C4-2B (cell line): ENCODE results near the gene MELK.
A peak's percentile ranks its signal among the peaks of the same experiment; 100 is the strongest.

Source experiments
- H3K27ac ChIP-seq: fragments of 450-650 bp; 2 replicates; pipeline ENCODE4 v1.5.1; 2017
- CTCF ChIP-seq: fragments of 450-650 bp; conservative IDR thresholded peaks from 2 replicates; pipeline ENCODE4 v1.5.1; 2017; ENCODE audit warnings: mild to moderate bottlenecking
- ZFX ChIP-seq: fragments of 450-650 bp; IDR thresholded peaks from 2 replicates; pipeline ENCODE4 v1.6.1; 2017

Gene MELK

GRCh38 chr9:36623280-36623679 lies 50.6 kb downstream of the MELK start:
- TF ChIP-seq ZFX = no peak
- no peak overlapping the region for H3K27ac ChIP-seq

- H3K27ac ChIP-seq = no peak overlapping the region
Observed at GRCh38 chr9:36625006-36625615, 52.4 kb downstream of the MELK start.

GRCh38 chr9:36632892-36633291 lies 60.2 kb downstream of the MELK start:
- TF ChIP-seq ZFX = no peak
- TF ChIP-seq CTCF = peak; percentile 83
- no peak overlapping the region for H3K27ac ChIP-seq

More at GRCh38 chr9:36625006-36625615, 52.4 kb downstream of the MELK start:
- no peak for TF ChIP-seq ZFX
- no peak for TF ChIP-seq CTCF

DNA sequence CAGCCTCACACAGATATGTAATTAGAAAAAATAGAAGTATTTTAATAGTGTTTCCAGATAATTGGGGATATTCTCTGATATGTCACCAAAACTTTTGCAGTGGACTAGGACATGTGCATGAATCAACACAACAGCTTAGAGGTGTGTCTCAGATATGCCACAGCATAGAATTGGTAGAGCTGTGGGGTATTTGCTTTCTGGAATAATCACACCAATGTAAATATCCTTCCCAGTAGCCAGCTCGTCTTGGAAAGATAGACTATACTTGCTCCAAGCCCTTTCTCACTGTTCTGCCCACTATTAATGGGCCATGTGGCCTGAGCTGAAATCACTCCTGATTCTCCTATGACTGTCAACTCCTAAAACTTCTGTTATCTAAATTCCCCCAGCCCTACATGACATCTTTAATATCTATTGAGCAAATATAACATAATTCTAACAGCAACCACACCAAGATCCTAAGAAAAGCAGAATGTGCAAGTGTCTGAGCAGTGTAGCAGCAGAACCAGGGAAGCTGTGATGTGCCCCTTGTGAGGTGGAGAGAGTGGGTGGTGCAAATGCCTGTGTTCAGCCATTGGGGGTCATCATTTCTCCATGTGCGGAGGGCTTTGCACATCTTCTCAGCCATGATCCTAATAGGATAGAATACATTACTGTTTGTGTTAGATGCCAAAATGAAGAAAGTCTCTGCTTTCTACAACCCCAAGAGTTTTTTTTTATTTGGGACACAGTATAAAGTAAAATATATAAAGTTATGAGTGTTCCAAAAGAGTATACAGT lies 65.0 kb downstream of the MELK start:
- TF ChIP-seq ZFX = no peak
- no peak for TF ChIP-seq CTCF
- no peak overlapping the region for H3K27ac ChIP-seq

- H3K27ac ChIP-seq = no peak overlapping the region
- TF ChIP-seq CTCF (no peak), ZFX (no peak)
Observed at GRCh38 chr9:36640771-36641381, 68.2 kb downstream of the MELK start.

GRCh38 chr9:36642817-36643216 lies 70.1 kb downstream of the MELK start:
- TF ChIP-seq ZFX (no peak), CTCF (no peak)

DNA sequence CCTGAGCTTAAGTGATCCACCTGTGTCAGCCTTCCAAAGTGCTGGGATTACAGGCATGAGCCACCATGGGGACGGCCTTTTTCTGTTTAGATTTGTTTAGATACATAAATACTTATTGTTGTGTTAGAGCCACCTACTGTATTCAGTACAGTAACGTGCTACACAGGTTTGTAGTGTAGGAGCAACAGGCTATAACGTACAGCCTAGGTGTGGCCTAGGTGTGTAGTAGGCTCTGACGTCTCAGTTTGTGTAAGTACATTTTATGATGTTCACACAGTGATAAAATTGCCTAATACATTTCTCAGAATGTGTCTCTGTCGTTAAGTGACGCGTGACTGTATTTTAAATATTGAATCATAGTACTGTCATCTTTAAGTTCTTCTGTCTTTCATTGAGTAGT lies 84.1 kb downstream of the MELK start:
- no peak for TF ChIP-seq CTCF
- no peak for TF ChIP-seq ZFX
- H3K27ac ChIP-seq = no peak overlapping the region

More at GRCh38 chr9:36642817-36643216, 70.1 kb downstream of the MELK start:
- H3K27ac ChIP-seq = no peak overlapping the region
